OCI-LY7 (cell line): ENCODE data around the gene OR10H4.

Source experiments
- EZH2phosphoT487 ChIP-seq: fragments of 200-600 bp; sonication (generic); IDR thresholded peaks from 2 replicates; pipeline ENCODE4 v1.6.1; 2018; ENCODE audit warnings: low read depth, borderline replicate concordance, mild to moderate bottlenecking, mixed run types, antibody characterized with exemption, low read length, moderate library complexity, mixed read lengths
- TF ChIP-seq, protein P1 (sequence below): fragments of 200-600 bp; sonication (generic); conservative IDR thresholded peaks from 2 replicates; pipeline ENCODE4 v1.5.1; 2014; ENCODE audit warnings: mild to moderate bottlenecking, antibody characterized with exemption, low read length, moderate library complexity, mixed read lengths

DNA sequence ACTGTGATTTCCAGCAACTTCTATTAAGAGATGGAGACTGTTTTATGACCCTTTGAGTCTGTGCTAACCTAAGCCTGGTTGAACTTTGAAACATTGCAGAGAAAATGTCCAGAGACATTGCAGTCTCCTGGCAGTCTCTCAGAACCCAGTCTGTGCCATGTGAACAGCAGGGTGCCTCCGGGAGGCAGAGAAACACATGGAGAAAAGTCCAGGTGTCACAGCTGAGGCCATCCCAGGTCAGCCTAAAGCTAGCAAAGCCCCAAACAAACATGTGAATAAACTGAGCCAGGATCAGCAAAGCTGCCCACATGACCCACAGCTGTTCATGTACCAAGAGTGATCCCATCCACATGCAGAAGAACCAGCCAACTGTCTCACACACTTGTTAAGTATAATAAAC lies 22.3 kb upstream of the OR10H4 start:
- TF ChIP-seq, protein P1, sequence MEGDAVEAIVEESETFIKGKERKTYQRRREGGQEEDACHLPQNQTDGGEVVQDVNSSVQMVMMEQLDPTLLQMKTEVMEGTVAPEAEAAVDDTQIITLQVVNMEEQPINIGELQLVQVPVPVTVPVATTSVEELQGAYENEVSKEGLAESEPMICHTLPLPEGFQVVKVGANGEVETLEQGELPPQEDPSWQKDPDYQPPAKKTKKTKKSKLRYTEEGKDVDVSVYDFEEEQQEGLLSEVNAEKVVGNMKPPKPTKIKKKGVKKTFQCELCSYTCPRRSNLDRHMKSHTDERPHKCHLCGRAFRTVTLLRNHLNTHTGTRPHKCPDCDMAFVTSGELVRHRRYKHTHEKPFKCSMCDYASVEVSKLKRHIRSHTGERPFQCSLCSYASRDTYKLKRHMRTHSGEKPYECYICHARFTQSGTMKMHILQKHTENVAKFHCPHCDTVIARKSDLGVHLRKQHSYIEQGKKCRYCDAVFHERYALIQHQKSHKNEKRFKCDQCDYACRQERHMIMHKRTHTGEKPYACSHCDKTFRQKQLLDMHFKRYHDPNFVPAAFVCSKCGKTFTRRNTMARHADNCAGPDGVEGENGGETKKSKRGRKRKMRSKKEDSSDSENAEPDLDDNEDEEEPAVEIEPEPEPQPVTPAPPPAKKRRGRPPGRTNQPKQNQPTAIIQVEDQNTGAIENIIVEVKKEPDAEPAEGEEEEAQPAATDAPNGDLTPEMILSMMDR: no peak
- TF ChIP-seq EZH2phosphoT487: no peak
